ENCODE results near the gene LEPROT. TPM values are rescaled to one million over a fixed set of nuclear protein-coding genes. Genes with fewer than 3 reads are reported as not detected.

Gene LEPROT

GRCh38 chr1:65480684-65481405, 60.4 kb downstream of the LEPROT start:
- no peaks in the 10 kb centered on the region for H3K9me3 ChIP-seq (ENCODE audit: control insufficient read depth, low read length)
- H2BK120ac ChIP-seq (ENCODE audit: low read depth, low read length) = no peak overlapping the region
- no peak overlapping the region for H3K4me3 ChIP-seq (ENCODE audit: insufficient read depth in 1 of 2, low read depth in 1 of 2, low read length in 2 of 2)
- H2BK5ac ChIP-seq (ENCODE audit: low read depth, low read length, poor library complexity, severe bottlenecking) = no peak overlapping the region
- no peak overlapping the region for H2AK5ac ChIP-seq (ENCODE audit: low read length, severe bottlenecking)
- H3K4me2 ChIP-seq (ENCODE audit: low read length, poor library complexity, severe bottlenecking) = no peak overlapping the region
- H2AFZ ChIP-seq (ENCODE audit: low read depth, low read length) = no peak overlapping the region
- H3K4me1 ChIP-seq (ENCODE audit: control insufficient read depth, insufficient read depth, low read depth, low read length) = no peaks in the 10 kb centered on the region
- no peak overlapping the region for H3K9ac ChIP-seq (ENCODE audit: low read length)
- H2BK12ac ChIP-seq (ENCODE audit: low read length in 2 of 2) = no peak overlapping the region
- H3K18ac ChIP-seq (ENCODE audit: low read depth in 1 of 2, low read length in 2 of 2) = no peak overlapping the region
- H3K4ac ChIP-seq (ENCODE audit: low read depth in 1 of 2, low read length in 2 of 2) = no peak overlapping the region
- WGBS = 56% methylated on average over 1 of the region's 4 CpGs
- no peak overlapping the region for H4K8ac ChIP-seq (ENCODE audit: low read length)
- H3K27ac ChIP-seq (ENCODE audit: low read length, poor library complexity, severe bottlenecking) = no peak overlapping the region
- H2BK15ac ChIP-seq (ENCODE audit: low read depth, poor library complexity, severe bottlenecking) = no peak overlapping the region
- no peaks in the 10 kb centered on the region for H3K36me3 ChIP-seq (ENCODE audit: control insufficient read depth in 1 of 2, insufficient read depth in 2 of 2, low read depth in 1 of 2, low read length in 2 of 2)
- no peak for DNase-seq
- no peaks in the 10 kb centered on the region for H3K27me3 ChIP-seq (ENCODE audit: control insufficient read depth in 1 of 2, insufficient read depth in 1 of 2, low read length in 2 of 2)
- H3K79me1 ChIP-seq (replicated peaks; ENCODE audit: low read length, poor library complexity, severe bottlenecking) = peaks cover 5% of the 10 kb centered on the region
- no peak overlapping the region for H3K23ac ChIP-seq (ENCODE audit: low read length in 2 of 2)
- H3K14ac ChIP-seq (ENCODE audit: low read length in 2 of 2) = no peak overlapping the region
- H4K91ac ChIP-seq (ENCODE audit: low read length) = no peak overlapping the region

DNA sequence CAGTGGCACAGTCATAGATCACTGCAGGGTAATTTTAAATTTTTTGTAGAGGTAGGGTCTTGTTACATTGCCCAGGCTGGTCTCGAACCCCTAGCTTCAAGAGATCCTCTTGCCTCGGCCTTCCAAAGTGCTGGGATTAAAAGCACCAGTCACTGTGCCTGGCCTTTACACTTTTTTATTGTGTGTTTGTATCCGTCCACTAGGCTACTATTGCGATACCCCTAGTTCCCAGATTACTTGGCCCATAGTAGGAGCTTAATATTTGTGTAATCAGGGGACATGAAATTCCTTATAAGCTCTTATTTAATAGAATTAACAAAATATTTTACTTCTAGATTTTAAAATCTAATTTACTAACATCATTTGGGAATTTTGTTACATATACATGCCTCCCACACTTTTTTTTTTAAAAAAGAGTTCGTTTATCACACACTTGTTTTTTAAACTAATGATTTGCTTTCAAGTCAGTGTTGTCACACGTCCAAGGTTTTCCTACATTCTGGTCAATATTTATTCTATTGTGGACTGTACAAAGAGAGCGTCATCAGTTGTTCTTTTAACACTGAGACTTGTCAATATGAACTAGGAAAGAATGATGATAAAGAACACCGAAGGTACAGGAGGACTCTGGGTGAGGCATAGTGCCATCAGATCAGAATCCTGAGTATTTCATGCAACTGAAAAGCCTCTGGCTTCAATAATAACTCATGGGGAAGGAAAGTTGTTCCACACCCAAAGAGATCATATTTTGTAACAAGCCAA, 63.7 kb downstream of the LEPROT start:
- Histone ChIP-seq H2BK5ac (ENCODE audit: low read depth, low read length, poor library complexity, severe bottlenecking) (no peak overlapping the region), H2AFZ (ENCODE audit: low read depth, low read length) (no peak overlapping the region), H3K36me3 (ENCODE audit: control insufficient read depth in 1 of 2, insufficient read depth in 2 of 2, low read depth in 1 of 2, low read length in 2 of 2) (no peaks in the 10 kb centered on the region), H3K18ac (ENCODE audit: low read depth in 1 of 2, low read length in 2 of 2) (no peak overlapping the region), H3K4me3 (ENCODE audit: insufficient read depth in 1 of 2, low read depth in 1 of 2, low read length in 2 of 2) (no peak overlapping the region), H4K8ac (ENCODE audit: low read length) (no peak overlapping the region), H3K4me1 (ENCODE audit: control insufficient read depth, insufficient read depth, low read depth, low read length) (no peaks in the 10 kb centered on the region), H3K4me2 (ENCODE audit: low read length, poor library complexity, severe bottlenecking) (no peak overlapping the region), H3K27me3 (ENCODE audit: control insufficient read depth in 1 of 2, insufficient read depth in 1 of 2, low read length in 2 of 2) (no peaks in the 10 kb centered on the region), H2BK120ac (ENCODE audit: low read depth, low read length) (no peak overlapping the region), H2AK5ac (ENCODE audit: low read length, severe bottlenecking) (no peak overlapping the region), H2BK12ac (ENCODE audit: low read length in 2 of 2) (no peak overlapping the region), H3K79me1 (replicated peaks; ENCODE audit: low read length, poor library complexity, severe bottlenecking) (no peaks in the 10 kb centered on the region), H3K4ac (ENCODE audit: low read depth in 1 of 2, low read length in 2 of 2) (no peak overlapping the region), H3K9ac (ENCODE audit: low read length) (no peak overlapping the region), H4K91ac (ENCODE audit: low read length) (no peak overlapping the region), H3K27ac (ENCODE audit: low read length, poor library complexity, severe bottlenecking) (no peak overlapping the region), H2BK15ac (ENCODE audit: low read depth, poor library complexity, severe bottlenecking) (no peak overlapping the region), H3K23ac (ENCODE audit: low read length in 2 of 2) (no peak overlapping the region), H3K9me3 (ENCODE audit: control insufficient read depth, low read length) (no peaks in the 10 kb centered on the region), H3K14ac (ENCODE audit: low read length in 2 of 2) (no peak overlapping the region)
- WGBS = 98% methylated on average over 4 of the region's 8 CpGs
- no peak for DNase-seq

Small RNAs within 50 kb of the gene (small RNA-seq; reads per million reads assigned to genes)
- gene RNU2-15P (ENCODE audit: low read depth) = not detected
